Measurements from ENCODE around the gene OLFML3. TPM values are rescaled to one million over a fixed set of nuclear protein-coding genes. Genes with fewer than 3 reads are reported as not detected.
A peak's percentile ranks its signal among the peaks of the same experiment; 100 is the strongest.
"Not testable (repeated sequence)": the region's sequence is repeated elsewhere in the genome, so short reads cannot be mapped to it uniquely, and the experiment has no call there.

The OLFML3 gene
- total RNA-seq, 1 donor from 2014 or later: 6.1 TPM

- no peak for DNase-seq (ENCODE audit: low read depth, low spot score)
- Mint-ChIP-seq H3K27me3 (ENCODE audit: low read depth) (no peaks in the 10 kb centered on the region), H3K9me3 (peaks cover 5% of the 10 kb centered on the region), H3K4me1 (peaks cover 19% of the 10 kb centered on the region), H3K4me3 (no peak overlapping the region), H3K27ac (ENCODE audit: unreplicated experiment) (no peak overlapping the region), H3K36me3 (ENCODE audit: low read depth) (peaks cover 23% of the 10 kb centered on the region)
- no peak for TF ChIP-seq CTCF (conservative IDR thresholded peaks at IDR 0.05)
Measured at GRCh38 chr1:113945329-113945728, 33.9 kb upstream of the OLFML3 start.

- H3K4me1 Mint-ChIP-seq: peaks cover 19% of the 10 kb centered on the region
- H3K27ac Mint-ChIP-seq (ENCODE audit: unreplicated experiment): no peak overlapping the region
- H3K9me3 Mint-ChIP-seq: peaks cover 5% of the 10 kb centered on the region
Measured at GRCh38 chr1:113946112-113946511, 33.2 kb upstream of the OLFML3 start.

GRCh38 chr1:113946678-113947387 is 32.4 kb upstream of the OLFML3 start:
- H3K27ac Mint-ChIP-seq (ENCODE audit: unreplicated experiment): no peak overlapping the region
- H3K4me1 Mint-ChIP-seq: peaks cover 19% of the 10 kb centered on the region
- no peak for TF ChIP-seq CTCF (conservative IDR thresholded peaks at IDR 0.05)
- no peak for DNase-seq (ENCODE audit: low read depth, low spot score)
- H3K27me3 Mint-ChIP-seq (ENCODE audit: low read depth): no peaks in the 10 kb centered on the region
- peaks cover 19% of the 10 kb centered on the region for H3K36me3 Mint-ChIP-seq (ENCODE audit: low read depth)
- H3K9me3 Mint-ChIP-seq: peaks cover 5% of the 10 kb centered on the region
- no peak overlapping the region for H3K4me3 Mint-ChIP-seq

More at GRCh38 chr1:113946112-113946511, 33.2 kb upstream of the OLFML3 start:
- H3K36me3 Mint-ChIP-seq (ENCODE audit: low read depth): peaks cover 19% of the 10 kb centered on the region
- H3K4me3 Mint-ChIP-seq: no peak overlapping the region
- no peak for TF ChIP-seq CTCF (conservative IDR thresholded peaks at IDR 0.05)
- no peaks in the 10 kb centered on the region for H3K27me3 Mint-ChIP-seq (ENCODE audit: low read depth)
- DNase-seq (ENCODE audit: low read depth, low spot score): no peak

GRCh38 chr1:113947388-113948107 is 31.7 kb upstream of the OLFML3 start:
- Mint-ChIP-seq H3K4me3 (no peak overlapping the region), H3K27me3 (ENCODE audit: low read depth) (no peaks in the 10 kb centered on the region), H3K27ac (ENCODE audit: unreplicated experiment) (peak overlapping the region; percentile 86), H3K4me1 (peaks cover 19% of the 10 kb centered on the region), H3K36me3 (ENCODE audit: low read depth) (peaks cover 15% of the 10 kb centered on the region), H3K9me3 (peaks cover 5% of the 10 kb centered on the region)
- no peak for DNase-seq (ENCODE audit: low read depth, low spot score)
- no peak for TF ChIP-seq CTCF (conservative IDR thresholded peaks at IDR 0.05)

GRCh38 chr1:113948151-113948550 is 31.1 kb upstream of the OLFML3 start:
- H3K27me3 Mint-ChIP-seq (ENCODE audit: low read depth); DNase-seq (ENCODE audit: low read depth, low spot score); H3K27ac Mint-ChIP-seq (ENCODE audit: unreplicated experiment); H3K9me3 Mint-ChIP-seq; H3K4me3 Mint-ChIP-seq: not testable (repeated sequence)
- H3K36me3 Mint-ChIP-seq (ENCODE audit: low read depth): peaks cover 13% of the 10 kb centered on the region
- H3K4me1 Mint-ChIP-seq: peaks cover 19% of the 10 kb centered on the region

GRCh38 chr1:113949007-113949406 is 30.3 kb upstream of the OLFML3 start:
- peaks cover 19% of the 10 kb centered on the region for H3K4me1 Mint-ChIP-seq
- H3K27me3 Mint-ChIP-seq (ENCODE audit: low read depth): no peaks in the 10 kb centered on the region
- H3K27ac Mint-ChIP-seq (ENCODE audit: unreplicated experiment): no peak overlapping the region
- no peak overlapping the region for H3K4me3 Mint-ChIP-seq
- TF ChIP-seq CTCF (conservative IDR thresholded peaks at IDR 0.05): peak; percentile 53
- H3K36me3 Mint-ChIP-seq (ENCODE audit: low read depth): peaks cover 10% of the 10 kb centered on the region
- DNase-seq (ENCODE audit: low read depth, low spot score): no peak
- H3K9me3 Mint-ChIP-seq: peaks cover 5% of the 10 kb centered on the region

All from neural crest cell (in vitro differentiated cells).